GM19397 (cell line): ENCODE data around the gene NFIA.

ENCODE experiments used
- ATAC-seq: cut with Tn5 transposase; IDR thresholded peaks from one replicate; pipeline ENCODE4 v1.9.1; 2021; ENCODE audit warnings: mild to moderate bottlenecking, moderate library complexity; ENCODE audit not compliant: unreplicated experiment

Gene NFIA

DNA sequence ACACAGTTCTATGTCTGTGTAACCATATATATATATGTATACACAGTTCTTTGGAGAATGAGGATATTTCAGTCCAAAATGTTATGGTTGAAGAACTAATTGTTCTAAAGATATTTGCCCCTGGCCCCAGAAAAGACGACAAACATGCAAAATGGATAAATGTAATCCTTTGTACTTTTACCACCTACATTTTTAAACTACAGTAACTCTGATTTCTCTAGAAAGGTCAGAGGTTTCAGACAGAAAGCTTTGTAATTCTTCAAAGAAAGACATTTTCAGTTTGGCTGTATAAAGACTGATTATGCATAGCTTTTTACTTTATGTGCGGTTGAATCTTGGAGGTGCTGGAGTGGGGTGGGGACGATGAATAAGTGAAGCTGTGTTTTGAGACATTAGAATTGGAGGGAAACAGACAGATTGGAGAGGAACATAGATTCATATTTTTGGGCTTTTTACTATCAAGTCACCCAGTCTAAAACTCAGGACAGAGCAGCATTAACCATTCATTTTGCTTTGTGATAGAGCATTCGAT is 16.6 kb downstream of the NFIA start:
- ATAC-seq: no peak

GRCh38 chr1:61100578-61100977 is 18.2 kb downstream of the NFIA start:
- ATAC-seq: no peak

DNA sequence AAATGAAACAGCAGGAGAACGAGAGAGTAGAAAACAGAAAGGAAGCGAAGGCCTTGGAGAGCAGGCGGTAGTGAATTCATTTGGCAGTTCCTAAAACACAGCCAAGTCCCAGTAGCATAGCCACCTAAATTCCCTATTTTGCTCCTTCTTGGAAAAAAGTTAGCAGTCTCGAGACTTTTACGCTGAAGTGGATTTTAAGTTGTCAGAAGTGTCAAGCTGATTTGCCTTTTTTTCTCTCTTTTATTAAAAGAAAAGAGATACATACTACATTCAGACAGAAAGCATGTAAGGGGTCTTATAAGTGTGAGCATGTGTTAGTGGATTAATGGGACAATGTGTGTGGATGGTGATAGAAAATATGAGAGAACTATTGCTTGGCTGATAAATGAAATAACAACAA is 19.2 kb downstream of the NFIA start:
- no peak for ATAC-seq

DNA sequence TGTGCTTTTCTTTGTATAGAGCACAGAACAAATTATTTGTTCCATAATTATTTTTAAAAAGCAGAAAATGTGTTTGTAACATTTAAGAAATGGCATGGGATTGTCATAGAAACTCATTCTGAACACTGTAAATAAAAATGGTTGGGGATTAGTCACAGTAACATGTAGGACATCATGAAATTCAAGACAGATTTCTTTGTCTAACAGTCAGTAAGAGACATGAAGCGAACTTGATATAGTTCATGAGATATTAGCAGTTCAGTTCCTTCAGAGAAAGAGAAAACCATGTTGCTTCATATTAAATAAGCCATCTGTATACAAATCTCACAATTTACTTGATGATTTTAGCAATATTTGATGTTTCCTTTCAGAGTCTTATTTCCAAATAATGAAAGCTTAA is 19.7 kb downstream of the NFIA start:
- ATAC-seq: no peak

GRCh38 chr1:61102621-61103020 is 20.3 kb downstream of the NFIA start:
- no peak for ATAC-seq

DNA sequence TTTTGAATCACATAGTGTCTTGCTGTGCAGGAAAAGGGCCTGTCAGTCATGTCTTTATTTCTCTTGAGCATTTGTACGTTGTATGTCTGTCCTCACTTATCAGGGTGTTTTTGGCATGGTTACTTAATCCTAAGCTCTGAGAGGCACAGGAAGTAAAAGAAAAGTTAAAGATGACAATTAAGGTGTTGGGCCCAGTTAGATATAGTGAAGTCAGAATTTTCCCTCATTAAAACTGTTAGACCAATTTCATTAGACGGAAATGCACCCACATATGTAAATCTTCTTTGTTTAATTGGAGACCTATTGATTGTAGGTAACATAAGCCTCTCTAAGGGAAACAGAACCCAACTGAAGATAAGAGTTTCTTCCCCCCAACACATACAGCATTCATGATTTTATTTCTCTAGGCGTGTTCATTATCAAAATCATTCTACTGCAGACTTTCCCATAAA is 21.9 kb downstream of the NFIA start:
- no peak for ATAC-seq

DNA sequence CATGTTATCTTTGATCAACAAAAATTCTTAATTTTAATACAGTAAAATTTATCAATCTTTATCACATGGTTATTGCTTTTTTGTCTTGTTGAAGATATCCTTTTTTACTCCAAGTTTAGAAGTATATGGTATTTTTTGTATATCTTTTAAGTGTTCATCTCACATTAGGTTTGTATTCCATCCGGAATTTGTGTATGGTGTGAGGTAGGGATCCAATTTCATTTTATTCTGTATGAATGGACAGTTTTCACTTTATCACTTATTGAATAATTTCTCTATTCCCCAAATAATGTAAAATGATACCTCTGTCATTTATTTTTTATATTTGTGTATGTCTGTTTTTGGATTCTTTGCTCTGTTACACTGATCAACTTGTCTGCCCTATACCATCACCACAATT is 25.3 kb downstream of the NFIA start:
- no peak for ATAC-seq

GRCh38 chr1:61109158-61109557 is 26.8 kb downstream of the NFIA start:
- no peak for ATAC-seq

DNA sequence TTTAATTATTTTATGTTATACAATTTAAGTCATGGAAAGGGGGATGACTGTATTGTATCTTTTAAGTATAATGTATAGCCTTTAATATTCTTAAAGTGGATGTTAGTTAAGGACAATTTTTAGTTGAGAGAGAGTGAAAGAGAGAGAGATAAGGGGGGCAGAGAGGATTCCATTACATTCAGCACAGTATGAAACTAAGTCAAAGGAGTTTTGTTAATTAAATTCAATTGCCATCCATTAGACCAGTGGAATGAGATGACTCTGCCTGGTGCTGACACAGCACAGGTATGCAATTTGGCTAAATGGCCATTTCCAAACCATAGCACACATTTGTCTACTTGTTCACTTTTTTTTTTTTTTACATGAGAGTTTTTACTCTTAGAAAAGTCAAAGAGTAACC is 27.5 kb downstream of the NFIA start:
- ATAC-seq: no peak

GRCh38 chr1:61110554-61110953 is 28.2 kb downstream of the NFIA start:
- ATAC-seq: no peak

DNA sequence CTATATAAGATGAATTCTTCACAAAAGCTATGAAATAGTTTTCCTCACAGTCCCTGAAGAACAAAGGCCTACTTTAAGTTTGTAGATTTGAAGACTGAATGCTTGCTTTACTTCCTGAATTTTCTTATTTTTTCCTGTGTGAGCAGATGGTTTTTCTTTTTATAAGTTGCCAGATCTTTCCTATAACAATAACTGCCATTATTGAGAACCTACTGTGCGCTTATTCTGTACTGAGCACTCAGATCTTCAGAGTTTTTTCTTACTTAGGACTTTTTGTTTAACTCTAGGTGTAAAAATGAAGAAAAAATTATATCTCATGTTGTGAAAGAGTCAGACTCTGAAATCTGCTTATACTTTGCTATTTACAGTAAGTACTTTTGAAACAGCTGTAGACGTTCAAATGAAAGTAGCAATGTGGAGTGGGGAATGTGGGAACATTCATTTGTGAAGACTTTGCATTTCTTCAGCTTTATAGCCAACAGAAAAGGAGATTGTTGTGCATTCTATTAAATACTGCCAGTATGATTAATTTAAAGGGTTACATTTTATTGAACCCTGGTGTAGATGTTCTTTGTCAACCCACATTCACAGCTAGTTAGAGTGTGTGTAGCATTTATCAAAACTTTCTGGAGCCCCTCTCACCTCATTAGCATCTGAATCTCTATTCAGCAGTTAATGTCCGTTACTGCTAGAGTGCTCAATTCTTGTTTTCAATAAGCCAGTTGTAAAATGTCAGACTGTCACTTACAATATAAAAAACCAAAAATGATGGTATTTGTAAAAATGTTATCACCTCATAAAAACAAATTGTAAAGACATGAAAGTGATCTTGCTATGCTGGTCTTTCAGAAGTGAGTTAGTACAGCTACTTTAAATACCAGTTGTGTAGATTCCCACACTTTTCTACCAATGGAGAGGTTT is 29.0 kb downstream of the NFIA start:
- ATAC-seq: no peak

DNA sequence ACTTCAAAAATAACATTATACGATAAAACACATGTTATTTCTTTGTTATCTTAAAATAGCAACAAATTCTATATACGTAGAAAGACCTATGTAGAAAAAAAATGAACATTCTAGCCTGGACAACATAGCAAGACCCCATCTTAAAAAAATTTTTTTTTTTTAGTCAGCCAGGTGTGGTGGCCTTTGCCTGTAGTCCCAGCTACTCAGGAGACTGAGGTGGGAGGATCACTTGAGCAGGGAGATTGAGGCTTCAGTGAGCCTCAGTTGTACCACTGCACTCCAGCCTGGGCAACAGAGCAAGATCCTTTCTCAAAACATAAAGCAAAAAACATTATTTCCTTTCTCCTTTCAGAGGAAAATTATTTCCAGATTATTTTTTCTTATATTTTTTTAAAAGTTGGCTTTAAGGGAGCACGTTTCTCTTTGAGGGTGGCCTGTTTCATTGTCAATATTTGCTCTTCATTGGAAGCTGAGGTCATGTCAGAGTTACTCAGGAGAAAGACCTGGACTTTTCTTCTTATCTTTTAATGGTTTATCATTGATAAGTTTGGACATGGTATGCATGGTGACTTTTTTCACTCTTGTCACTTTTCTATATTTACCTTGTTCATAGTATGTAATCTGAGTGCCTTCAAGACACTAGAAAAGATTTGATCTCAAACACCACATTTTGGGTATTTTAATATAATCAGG is 32.0 kb downstream of the NFIA start:
- no peak for ATAC-seq

GRCh38 chr1:61115436-61115835 is 33.1 kb downstream of the NFIA start:
- ATAC-seq: no peak

- ATAC-seq: no peak
Observed at GRCh38 chr1:61116421-61116820, 34.1 kb downstream of the NFIA start.

- ATAC-seq: no peak
Observed at GRCh38 chr1:61117283-61117682, 34.9 kb downstream of the NFIA start.

GRCh38 chr1:61119085-61119484 is 36.7 kb downstream of the NFIA start:
- ATAC-seq: no peak

DNA sequence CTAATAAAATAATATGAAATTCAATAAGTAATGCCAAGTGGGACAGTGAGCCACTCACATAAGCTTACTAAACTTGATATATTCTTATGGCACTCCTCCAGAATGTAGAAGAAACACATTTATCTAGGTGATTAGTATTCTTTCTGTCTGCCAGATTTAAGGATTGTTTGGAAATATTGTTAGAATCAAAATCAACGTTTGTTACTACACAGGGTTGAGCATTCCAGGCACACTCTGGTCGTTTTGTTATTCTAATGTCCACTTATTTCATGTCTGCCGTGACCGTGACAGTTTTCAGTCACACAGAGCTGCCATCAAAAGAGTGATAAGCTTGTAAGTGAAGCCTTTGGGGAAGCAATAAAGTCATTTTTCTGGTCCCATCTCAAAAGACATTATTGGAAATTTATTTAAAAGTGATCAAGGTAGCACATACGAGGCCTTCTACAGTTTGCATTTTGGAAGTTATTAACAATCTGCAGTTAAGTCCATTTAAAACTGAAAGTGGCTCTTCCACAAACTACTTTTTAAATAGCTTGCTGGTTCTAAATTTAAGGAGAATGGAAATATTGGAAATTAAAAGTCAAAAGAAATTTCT is 38.0 kb downstream of the NFIA start:
- no peak for ATAC-seq

DNA sequence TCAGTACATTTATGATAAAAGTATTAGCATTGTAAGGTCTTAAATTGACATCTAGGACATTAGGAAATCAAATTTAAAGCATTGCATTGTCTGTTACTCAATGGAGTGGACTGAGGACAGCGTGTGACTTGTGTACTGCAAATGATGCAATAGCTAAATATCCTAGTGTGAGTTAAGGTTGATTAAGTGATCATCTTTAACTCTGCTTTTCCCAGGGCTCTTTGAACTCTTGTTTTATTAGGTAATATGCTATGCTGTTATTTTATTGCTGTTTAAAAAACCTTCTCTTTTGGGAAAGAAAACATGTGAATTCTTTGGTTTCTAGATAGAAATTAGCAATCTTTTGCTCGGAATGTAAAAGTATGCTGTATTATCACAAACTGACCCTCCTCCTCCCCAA is 38.6 kb downstream of the NFIA start:
- ATAC-seq: no peak

DNA sequence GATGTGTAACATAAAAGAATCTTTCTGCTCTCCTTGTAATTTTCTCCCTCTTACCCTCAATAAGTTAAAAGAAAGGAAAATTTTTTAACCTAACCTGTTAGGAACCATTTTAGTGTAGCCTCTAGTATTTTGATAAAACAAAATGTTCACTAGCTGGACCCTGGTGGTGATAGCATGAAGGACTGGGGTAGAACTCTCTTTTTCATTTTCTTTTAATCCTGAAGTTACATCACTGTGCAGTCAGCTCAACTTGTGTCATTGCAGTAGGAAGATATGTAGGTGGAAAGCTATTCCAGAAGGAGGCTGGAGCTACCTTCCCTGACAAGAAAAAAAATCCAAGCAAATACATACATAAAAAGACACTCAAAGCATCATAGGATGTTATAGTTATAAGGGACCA is 39.3 kb downstream of the NFIA start:
- ATAC-seq: no peak

DNA sequence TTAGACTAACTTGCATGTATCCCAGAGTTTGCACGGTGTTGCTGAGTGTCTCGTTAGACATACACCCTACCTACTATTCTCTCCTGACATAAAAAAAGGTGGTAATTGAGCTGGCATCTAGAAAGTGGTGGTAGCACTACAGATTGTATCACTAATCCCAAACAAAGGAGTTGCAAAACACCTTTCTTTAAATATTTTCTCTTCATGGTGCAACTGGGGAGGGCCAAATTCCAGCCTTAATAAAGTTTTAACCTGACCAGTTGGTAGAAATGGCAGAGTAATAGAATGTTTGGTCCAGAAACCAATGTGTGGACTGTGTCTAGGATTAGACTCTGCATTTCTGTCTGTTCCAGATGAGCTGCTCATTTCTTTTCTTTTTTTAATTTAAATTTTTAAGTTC is 40.0 kb downstream of the NFIA start:
- no peak for ATAC-seq

DNA sequence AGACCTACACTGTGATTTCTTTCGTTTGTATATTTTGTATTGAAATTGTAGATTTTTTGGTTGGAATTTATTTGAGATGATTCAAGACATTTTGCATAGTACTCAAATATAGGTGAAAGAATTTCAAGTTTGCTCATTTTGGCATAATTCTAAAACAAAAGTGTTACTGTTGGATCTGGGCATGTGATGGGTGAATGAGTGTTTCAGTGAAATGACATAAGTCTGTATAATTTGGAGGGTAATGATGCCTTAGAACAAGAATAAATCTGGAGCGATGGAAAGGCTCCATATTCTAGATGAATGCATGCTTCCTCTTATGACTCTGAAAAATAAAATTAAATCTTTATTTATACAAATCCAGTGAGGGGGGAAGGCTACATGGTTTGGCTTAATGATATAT is 41.0 kb downstream of the NFIA start:
- no peak for ATAC-seq

- ATAC-seq: no peak
Observed at GRCh38 chr1:61124078-61124477, 41.7 kb downstream of the NFIA start.
